HG03571 (cell line): ENCODE results near the gene ACBD4.
"Not testable (repeated sequence)": the region's sequence is repeated elsewhere in the genome, so short reads cannot be mapped to it uniquely, and the experiment has no call there.

Experiments used
- ATAC-seq: cut with Tn5 transposase; IDR thresholded peaks from one replicate; pipeline ENCODE4 v1.9.1; 2021; ENCODE audit not compliant: unreplicated experiment

The ACBD4 gene

DNA sequence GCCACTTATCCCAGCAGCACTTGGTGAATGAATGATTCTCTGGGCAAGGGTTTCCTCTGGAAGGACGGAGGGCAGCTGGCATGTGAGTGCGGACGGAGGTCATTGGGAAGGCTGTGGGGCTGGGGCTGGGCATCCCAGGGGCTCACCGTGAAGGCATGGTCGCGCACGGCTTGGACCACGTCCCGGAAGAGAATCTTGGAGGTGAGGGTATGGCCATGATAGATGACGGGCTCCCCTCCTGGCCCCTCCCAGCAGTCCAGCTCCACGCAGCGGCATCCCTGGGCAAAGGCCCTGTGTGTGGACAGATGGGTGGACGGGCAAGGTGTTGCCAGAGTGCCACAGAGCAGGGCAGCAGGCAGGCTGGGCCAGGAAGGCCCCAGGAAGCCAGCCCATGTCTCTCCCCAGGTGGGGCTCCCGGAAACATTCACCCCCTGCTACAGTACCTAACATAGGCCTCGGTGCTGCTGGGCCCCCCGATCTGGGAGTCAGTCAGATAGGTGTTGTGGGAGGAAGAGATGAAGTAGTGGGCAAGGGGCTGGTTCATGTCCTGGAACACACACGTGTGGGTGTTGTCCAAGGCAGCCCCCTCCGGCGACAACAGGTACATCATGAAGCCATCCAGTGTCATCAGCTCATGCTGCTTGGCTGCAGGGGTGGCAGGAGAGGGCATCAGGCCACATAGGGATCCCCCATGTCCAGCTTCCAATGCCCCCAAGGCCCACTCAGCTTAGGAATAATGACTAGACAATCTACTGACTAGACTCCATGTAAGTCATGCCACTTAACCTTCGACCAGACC lies 17.4 kb upstream of the ACBD4 start:
- ATAC-seq = no peak

DNA sequence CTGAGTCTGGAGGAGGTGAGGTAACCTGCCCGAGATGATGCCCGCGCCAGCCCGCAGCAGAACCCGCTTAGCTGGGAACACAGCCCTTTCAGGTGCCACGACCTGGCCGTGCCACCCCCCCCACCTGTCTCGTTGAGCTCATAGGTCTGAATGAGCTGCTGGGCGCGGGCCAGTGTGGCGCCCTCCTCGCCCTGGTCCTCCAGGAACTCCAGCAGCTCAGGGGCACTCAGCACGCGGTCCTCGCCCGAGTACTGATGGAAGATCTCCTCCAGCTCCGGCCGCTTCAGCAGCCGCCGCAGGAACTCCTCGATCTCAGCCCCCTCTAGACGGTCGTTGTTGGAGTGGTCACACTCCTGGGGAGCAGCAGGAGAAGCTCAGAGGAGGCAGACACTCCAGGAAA lies 16.8 kb upstream of the ACBD4 start:
- ATAC-seq = no peak

DNA sequence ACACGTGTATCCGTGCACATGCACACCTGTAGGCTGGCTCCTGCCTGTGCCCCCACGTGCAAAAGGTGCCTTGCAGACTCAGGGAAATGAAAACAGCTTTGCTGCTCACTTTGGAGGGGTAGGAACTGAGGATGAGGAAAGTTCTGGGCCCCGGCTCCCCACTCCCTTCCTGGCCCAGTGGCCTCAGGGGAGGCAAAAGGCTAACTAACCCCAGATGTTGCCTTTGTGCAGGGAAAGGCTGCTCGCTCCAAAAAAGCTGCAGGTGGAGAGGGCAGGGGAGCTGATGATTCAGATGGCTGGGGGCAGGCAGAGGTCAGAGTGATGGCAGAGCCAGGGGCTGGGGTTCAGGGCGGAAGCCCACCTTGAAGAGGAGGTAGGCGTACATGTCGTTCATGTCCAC lies 15.5 kb upstream of the ACBD4 start:
- ATAC-seq = no peak

DNA sequence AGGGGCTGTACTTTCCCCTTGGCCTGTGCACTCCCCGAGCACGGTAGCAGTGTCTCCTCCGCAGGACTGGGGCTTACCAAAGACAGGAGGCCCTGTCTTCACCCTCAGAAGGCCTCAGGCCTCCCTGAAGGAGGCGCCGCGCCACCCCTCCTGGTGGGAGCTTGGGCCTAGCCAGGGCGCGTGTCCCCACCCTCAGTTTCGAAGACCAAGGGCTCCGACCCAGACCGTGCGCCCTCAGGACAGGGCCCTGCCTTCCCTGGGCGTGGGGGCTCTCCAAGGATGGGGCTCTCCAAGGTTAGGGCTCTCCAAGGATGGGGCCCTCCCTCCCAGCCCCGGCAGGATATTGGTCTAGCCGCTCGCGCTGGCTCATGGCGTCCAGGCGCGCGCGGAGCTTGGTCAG lies 14.9 kb upstream of the ACBD4 start:
- no peak for ATAC-seq

DNA sequence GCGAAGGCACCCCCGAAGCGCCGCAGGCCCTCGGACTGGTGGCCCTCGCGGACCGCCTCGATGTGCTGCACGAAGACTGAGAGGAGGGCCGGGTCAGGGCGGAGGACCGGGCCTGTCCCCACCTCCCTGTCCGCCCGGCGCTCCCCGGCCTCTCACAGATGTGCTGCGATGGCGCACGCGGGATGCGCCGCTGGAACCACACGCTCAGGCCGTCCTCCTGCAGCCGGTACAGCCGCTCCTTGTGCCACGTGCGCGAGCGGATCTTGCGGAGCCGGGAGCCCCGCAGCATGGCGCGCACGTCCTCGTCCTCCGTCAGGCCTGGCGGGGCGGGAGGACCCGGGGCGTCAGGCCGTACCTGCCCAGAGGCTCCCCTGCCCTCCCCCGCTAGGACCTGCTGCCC lies 14.4 kb upstream of the ACBD4 start:
- no peak for ATAC-seq

DNA sequence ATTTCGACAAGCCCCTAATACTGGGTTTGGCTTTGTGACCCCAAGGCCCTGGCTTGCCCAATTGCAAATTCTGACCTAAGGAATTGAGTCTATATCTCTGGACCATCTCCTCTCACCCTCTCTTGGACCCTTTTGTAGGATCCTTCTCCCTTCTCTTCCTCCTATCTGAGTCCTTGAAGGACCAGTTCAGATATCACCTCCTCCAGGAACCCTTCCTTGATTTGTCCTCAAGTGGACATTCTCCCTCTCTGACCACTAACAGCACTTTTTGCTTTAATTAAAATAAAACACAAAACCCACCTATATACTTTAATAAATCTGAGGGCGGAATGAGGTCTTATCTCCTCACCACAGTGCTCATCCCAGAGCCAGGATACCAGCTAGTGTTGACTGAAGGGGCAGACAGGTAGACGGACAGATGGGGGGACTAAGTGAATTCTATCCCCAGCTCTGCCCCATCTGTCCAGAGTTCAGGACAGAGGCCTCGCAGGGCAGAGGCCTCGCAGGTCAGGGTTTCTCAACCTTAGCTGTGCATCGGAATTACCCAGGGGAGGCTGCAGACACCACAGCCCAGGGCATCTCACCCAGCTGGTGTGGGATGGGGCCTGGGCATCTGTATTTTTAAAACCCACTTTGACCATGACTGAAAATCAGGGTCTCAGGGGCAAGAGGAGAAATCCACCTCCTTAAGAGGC lies 12.3 kb upstream of the ACBD4 start:
- no peak for ATAC-seq

DNA sequence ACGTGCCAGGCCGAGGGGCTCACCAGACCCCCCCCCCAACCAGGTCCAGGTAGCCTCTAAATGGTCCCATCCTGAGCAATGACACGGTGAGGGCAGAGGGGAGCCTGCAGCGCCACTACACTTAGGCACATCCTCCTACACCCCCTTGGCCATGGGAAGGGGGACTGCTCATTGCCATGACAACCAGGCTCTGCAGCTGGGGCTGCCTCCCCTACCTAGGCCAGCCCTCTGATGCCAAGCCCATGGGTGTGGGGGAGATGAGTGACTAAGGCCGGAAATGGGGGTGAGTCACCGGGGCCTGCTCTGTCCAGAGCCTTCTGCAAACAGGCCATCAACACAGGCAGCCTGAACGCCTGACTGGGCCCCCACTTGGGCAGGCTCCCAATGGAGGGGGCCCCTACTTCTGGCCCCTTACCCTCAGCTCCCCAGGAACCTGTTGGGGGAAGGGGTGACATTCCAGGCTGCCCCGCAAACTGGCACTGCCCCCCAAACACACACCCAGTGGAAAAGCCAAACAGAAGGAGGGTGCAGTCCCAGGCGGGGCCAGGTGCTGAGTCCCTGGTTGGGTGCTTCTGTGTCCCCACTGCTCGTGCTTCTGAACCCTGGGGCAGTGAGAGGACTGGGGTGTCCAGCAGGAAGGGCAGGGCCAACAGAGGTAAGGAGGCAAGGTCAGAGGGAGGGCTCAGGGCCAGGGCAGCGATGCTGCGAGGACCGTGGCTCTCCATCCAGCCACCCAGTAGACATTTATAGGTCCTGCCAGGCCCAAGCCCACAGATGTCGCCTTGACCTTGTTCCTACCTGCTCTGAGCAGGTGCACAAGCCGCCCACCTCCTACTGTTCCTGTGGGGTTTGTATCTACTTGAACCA lies 11.3 kb upstream of the ACBD4 start:
- no peak for ATAC-seq

DNA sequence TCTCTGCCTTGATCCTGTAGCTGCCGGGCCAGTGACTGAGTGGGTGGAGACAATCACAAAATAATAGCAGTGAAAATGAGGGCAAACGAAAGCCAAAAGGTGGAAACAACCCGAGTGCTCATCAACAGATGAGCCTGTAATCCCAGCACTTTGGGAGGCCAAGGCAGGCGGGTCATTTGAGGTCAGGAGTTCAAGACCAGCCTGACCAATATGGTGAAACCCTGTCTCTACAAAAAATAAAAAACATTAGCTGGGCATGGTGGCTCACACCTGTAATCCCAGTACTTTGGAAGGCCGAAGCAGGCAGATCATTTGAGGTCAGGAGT lies 10.7 kb upstream of the ACBD4 start:
- ATAC-seq = not testable (repeated sequence)

DNA sequence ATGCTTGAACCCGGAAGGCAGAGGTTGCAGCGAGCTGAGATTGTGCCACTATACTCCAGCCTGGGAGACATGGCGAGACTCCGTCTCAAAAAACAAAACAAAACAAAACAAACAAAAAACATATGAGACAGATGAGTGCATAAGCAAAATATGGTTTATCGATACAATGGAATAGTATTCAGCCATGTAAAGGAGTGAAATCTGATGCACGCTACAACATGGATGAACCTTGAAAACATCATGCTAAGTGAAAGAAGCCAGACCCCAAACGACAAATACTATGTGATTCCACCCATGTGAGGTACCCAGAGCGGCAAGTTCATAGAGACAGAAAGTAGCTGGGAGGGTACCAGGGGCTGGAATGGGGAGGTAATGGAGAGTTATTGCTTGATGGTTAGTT lies 10.0 kb upstream of the ACBD4 start:
- no peak for ATAC-seq

DNA sequence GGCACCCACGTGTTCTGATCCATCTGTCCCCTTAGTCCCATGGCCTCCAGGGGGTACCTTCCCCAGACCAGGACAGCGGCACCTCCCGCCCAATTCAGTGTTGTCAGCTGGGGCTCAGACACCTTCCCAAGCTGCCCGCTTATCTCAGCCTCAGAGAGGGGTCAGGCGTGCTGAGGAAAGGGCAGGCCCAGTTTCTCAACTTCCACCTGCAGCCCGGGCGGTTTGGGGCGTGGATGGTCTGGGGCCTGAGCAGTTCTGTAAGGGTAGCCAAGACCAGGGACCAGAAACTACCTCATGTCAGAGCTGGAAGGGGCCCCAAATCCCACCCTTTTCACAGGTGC lies 8.3 kb upstream of the ACBD4 start:
- no peak for ATAC-seq

DNA sequence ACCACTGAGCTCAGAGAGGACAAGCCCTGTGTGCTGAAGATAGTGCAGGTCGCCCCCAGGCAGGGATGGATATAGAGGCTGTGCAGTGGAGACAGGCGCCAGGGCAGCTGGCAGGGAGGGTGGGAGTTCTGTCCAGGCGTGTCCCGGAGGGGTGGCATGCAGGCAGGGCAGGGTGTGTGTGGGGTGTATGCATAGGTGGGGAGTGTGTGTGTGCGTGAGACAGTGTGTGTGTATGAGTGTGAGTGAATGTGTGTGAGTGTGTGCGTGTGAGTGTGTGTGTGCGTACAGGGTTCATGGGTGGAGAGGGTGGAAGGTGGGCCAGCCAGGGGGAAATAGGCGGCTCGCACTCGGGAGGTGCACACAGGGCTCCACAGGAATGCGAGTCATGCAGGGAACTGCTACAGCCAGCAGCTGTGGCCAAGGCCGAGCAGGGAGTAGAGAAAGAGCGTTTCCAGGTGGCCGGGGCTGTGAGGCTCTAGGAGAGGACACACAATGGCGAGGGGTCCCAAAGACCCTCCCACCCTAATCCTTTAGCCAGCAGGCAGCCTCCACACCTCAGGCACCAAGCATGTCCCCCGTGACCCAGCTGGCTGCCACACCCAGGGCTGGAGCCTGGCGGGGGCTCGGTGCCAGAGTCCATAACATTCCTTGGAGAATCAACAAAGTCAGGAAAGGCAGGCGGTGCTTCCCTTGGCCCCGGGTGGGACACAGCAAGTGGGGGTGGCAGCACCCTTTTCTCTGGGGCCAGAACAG lies 7.8 kb upstream of the ACBD4 start:
- ATAC-seq = no peak

DNA sequence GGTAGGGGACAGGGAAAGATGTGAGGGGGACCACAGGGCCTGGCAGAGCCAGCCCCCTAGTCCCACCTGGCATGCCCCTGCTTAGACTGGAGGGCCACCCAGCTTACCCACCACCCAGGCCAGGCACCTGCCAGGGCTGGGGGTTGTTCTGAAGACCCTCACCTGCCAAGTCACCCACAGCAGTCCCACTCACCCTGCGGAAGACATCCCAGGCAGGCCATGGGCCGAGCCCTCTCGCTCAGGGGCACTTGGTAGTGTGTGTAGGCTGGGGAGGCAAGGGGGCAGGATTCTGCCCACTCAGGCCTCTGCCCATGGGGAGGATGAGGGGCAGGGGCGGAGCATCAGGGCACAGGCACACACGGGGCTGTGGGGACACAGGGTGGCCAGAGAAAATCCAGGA lies 7.2 kb upstream of the ACBD4 start:
- ATAC-seq = no peak

DNA sequence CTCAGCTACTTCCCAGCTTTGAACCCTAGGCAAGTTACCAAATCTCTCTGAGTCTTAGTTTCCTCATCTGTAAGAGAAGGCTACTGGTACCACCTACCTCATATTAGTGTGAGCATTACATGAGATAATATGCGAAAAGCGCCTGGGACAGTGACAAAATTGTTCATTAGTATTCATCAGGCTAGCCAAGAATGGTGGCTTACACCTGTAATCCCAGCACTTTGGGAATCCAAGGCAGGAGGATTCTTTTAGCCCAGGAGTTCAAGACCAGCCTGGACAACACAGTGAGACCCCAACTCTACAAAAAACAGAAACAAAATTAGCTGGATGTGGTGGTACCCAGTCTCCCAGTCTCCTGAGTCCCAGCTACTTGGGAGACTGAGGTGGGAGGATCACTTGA lies 6.5 kb upstream of the ACBD4 start:
- no peak for ATAC-seq

DNA sequence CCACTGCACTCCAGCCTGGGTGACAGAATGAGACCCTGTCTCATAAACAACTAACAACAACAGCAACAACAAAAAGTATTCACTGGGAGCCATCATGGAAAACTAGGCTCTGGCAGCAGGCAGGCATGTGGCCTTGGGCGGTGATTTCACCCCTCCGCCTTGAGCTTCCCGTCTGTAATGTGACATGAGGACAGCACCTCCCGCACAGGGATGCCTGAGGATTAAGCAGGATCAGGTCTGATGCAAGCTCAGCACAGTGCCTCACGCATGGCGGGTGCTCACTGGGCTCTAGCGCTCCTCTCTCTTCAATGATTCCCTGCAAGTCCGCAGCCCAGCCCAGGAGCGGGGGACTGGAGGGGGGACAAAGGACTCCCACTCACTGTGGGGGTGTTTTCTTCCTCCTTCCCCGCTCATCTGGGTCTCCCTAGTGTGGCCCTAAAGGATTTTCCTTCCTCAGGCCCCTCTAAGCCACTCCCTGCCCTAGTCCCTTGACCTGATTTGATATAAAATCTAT lies 6.0 kb upstream of the ACBD4 start:
- ATAC-seq = no peak

DNA sequence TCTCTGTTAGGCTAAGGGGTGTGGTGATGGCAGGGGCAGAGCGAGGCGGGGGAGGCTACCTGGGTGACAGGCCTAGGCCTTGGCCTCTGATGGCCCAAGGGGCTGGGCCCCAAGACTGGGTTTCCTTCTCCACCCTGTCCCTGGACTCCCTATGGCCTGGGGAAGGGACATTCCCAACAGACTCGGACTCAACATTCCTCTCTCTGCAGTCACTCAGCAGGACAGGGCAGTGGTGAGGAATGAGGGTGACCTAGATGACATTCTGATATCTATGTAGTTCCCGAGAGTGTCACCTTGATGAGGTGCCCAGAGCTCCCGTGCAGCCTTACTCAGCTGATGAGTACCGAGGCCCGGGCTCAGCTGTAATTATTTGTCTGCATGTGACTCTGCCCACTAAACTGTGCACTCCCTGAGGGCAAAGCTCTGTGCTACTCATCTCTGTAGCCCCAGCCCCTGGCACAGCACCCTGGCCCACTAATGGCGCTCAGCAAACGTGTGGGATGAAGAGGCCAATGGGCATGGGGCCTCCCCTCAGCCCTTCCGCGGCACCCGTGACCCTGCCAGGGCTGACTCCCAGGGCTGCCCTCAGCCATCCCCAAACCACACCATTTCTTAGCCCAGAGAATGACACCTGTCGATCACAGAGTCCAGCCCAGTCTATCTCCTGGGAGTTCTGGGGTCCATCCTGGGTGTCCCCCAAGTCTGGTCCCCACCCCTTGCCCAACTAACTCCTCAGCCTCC lies 5.4 kb upstream of the ACBD4 start:
- no peak for ATAC-seq

DNA sequence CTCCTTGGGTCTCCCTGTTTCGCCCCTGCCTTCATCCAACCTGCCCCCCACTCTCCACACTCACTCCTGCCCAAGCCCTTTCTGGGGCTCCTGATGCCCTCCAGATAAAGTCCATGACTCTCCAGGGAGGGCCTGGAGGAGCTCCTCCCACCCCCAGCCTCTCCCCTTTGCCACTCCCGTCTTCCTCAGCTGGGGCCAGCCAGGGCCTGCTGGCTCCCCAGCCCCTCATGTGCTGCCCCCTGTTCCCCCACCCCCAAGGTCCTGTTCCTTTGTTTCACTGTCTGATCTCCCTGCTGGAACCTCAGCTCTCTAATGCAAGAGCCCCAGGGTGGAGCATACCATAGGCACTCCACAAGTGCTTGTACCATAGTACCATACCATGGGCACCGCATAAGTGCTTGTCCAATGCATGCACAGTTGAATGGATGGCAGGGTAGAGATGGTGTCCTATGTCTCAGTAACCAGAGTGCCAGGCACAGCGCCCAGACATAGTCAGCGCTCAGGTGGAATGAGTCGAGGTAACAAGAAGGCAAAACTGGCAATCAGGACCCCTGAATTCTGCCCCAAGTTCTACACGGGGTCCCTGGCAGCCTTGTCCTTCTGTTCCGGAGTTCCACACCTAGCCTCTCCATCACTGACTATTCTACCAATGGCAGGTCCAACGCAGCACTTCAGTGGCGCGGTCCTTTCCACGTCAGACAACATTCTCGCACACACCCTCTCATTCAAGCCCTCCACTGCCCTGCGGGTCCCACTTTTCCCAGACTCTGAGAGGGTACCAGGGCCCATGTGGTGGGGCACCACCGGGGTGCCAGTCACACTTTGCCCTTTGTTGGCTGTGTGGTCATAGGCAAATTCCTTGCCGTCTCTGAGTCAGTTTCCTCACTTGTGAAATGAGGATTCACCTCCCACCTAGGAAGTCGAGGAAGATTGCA lies 4.5 kb upstream of the ACBD4 start:
- ATAC-seq = no peak

DNA sequence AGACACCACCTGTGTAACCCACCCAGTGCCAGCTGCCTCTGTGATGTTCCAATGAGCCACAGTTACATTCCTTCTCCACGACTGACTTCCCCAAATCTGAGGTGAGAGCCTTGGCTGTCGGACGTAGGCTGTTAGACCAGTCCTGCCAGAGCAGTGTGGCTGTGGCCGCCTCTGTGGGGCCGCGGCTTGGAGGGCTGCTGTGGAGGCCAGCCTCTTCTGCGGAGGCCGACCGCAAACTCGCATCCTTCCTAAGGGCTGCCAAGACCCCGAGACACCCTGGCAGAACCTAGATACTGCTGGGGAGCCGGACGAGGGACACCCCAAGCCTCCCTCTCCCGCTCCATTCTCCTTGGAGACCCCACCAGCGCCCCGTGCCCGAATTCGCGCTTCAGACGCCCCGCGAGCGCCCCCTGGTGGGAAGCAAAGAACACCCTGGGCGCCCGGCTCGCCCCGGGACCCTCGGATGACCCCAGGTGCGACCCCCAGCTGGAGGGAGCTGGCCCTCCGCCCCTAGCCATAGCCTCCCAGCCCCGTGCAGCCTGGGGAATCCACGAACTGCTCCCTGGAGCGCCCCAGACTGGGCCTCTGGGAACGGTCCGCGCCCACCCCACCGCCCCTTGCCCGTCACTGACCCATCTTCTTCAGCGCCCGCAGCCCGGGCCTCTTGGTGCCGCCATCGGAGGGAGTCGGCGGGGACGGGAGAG lies 3.7 kb upstream of the ACBD4 start:
- no peak for ATAC-seq

DNA sequence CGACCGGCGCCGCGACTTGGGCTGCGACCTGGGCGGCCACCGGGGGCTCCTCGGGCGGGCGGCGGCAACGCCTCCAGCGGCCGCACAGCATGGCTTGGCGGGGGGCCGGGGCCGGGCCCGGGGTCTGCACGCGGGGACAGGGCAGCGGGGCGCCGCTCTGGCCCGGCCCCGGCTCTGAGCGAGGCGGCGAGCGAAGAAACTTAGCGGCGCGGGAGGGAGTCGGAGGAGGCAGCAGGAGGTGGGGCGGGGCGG lies 3.2 kb upstream of the ACBD4 start, which contains the start of gene PLCD3:
Gene PLCD3, minus strand, starts transcription at position 196 of the 252 bp plus-strand sequence. Its CDS starts 105 bp downstream, at position 91.
- no peak for ATAC-seq
